GM19193 (cell line): ENCODE data around the gene C1QTNF2.

Experiments used
- POLR2A ChIP-seq: IDR thresholded peaks from 4 replicates; pipeline ENCODE4 v1.6.1; 2011; ENCODE audit not compliant: insufficient read depth, insufficient read length; ENCODE audit errors: extremely low read depth

Gene C1QTNF2

GRCh38 chr5:160380041-160380440, 9.6 kb upstream of the C1QTNF2 start:
- TF ChIP-seq POLR2A: no peak

DNA sequence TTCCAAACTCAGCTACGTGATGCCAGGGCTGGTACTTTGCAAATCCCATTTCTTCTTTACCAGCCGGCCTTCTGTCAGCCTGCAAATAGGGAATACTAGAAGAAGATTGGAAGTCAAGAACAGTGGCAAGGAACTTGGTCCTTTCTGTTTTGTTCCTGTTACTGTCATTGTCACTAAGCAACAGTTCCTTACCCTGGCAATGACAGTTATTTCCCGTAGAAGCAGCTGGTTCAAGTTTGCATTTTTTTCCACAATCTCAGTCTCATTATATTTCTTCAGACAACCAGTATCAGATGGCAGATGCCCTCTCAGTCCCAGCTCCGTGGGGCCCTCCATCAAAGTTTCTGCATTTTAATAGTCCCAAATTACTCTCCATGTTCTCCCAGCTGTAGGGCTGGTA, 9.1 kb upstream of the C1QTNF2 start:
- TF ChIP-seq POLR2A: no peak

DNA sequence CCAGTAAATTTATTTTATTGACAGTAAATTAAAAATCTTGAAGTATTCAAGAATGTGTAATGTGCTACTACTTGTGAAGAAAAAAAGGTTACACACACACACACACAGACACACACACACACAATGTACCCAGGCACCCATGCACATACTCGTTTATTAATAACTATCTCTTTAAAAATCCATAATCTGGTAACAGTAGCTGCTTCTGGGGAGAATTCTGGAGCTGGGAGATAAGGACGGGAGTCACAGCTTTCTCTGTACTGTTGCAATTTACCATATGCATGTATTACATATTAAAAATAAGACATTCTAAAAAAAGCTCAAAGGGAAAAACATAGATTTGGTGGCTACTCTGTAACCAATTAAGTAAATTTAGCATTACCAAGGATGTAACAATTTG, 7.9 kb upstream of the C1QTNF2 start:
- no peak for TF ChIP-seq POLR2A

DNA sequence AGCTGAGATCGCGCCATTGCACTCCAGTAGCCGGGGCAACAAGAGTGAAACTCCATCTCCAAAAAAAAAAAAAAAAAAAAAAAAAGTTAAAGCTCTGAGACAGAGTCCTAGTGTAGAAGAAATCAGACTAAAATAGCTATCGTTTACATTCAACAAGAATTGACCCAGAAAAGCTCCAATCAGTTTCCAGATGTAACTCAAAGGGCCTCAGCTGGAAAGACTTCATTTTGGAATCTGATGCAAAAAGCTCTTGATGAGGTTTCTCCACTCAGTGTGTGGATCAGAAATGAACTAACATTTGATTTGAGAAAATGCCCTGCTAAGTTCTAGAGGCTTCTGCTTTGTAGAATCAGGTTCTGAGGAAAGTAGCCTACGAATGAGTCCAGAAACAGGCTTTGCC, 7.2 kb upstream of the C1QTNF2 start:
- no peak for TF ChIP-seq POLR2A

DNA sequence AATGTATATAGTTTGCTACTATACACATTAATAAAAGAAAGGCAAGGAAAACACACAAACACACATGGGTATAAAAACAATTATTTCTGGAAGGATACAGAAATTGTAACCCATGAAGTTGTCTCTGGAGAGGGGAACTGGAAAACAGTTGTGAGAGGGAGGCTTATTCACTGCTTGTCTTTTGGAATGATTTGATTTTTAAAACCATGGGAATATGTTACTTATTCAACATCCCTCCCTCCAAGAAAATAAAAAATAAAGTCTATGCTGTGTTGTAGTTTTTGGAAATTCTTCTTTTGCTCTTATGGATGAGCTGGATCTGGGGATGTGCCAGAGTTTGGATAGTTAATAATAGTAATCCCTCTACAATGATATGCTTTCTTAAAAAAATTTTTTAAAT, 6.0 kb upstream of the C1QTNF2 start:
- no peak for TF ChIP-seq POLR2A

GRCh38 chr5:160375701-160376100, 5.3 kb upstream of the C1QTNF2 start:
- TF ChIP-seq POLR2A: no peak

GRCh38 chr5:160375166-160375565, 4.7 kb upstream of the C1QTNF2 start:
- TF ChIP-seq POLR2A: no peak

- TF ChIP-seq POLR2A: no peak
These were observed 868 bp upstream of the C1QTNF2 start for GRCh38 chr5:160371294-160371693.

GRCh38 chr5:160370713-160371034, 248 bp upstream of the C1QTNF2 start:
- TF ChIP-seq POLR2A: no peak

DNA sequence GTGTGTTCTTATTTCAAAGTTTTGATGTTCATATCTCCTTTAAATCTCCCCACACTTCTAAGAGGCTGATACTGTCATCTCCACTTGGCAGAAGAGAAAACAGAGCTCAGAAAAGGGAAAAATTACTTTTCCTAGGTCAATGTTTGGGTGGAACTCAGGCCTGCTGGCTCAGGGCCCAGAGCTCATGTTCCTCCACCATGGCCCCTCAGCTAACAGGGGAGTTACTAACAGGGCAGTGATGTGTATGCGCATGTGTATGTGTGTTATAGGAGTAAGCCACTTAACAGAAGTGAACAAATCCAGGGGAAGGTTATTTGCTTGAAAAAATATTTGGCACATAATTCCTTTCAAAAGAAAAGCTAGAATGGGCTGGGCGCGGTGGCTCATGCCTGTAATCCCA, 2.5 kb downstream of the C1QTNF2 start:
- no peak for TF ChIP-seq POLR2A

DNA sequence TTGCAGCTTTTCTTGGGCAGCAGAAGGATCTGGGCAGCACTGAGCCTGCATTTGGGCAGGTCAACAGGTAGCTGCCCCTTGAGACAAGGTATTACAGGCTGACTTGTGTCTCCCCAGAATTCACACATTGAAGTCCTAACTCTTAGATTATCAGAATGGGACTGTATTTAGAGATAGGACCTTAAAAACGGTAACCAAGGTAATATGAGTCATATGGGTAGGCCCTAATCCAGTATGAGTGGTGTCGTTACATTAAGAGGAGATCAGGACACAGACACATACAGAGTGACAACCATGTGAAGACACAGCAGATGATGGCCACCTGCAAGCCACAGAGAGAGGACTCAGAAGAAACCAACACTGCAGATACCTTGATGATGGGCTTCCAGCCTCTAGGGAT, 3.2 kb downstream of the C1QTNF2 start:
- TF ChIP-seq POLR2A: no peak

DNA sequence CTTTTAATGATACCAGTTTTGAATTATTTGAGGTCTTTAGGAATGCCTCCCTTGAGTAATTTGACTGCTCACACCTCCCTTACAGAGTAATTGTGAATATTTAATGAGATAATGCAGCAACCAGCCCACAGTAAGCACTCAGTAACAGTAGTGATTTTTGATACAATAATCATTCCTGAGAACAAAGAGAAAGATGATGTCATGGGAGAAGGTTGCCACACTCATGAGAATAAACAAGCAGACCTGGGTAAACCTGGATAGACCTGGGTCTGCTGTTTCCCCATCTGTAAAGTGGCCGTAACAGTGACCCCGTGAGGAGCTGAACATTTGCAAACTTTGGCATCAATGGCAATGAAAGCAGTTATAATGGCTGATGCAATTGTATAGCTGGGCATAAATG, 4.2 kb downstream of the C1QTNF2 start:
- TF ChIP-seq POLR2A: no peak

DNA sequence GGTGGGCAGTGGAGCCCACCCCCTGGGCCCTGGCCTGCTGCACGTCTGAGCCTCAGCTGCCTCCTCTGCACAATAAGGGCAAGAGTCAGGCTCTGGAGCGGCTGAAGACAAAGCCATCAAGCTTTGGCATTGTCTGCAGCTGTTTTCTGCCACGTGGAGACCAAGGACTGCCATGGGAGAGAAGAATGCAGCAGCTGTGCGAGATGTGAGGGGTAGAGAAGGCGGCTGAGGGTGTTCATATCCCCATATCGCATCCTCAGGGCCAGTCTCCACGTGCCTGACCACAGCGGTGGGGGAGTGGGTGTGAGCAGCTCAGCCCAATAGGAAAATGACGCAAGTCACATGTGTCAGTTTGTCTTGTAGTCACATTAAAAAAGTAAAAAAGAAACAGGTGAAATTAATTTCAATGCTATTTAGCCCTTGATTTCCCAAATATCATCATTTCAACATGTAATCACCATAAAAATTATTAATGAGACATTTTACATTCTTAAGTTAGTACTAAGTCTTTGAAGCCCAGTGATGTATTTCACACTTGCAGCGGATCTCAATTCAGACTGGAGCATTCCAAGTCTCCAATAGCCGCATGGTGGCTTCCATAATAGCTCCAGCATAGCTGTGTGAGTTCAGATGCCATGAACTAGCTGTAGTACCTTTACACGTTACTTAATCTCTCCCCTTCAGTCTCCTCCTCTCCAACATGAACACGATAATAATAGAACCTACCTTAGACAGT, 6.6 kb downstream of the C1QTNF2 start:
- TF ChIP-seq POLR2A: no peak

DNA sequence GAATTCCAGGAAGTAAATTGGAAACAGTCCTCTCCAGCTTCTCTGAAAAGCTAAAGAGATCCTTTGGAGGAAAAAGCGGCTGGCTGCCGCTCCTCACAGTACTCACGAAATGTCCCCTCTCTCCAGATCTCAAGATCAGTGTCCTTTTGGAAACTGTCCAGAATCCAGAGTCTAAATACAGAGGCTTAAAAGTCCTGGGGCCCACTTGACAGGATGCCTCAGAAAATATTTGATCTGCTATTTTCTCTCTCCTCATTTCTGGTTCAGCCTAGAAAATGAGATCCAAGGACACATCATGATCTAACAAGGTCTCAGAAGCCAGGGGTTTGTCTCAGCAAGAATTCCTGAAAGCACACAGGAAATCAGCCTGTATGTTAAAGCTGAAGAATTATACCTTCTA, 7.2 kb downstream of the C1QTNF2 start:
- TF ChIP-seq POLR2A: no peak

DNA sequence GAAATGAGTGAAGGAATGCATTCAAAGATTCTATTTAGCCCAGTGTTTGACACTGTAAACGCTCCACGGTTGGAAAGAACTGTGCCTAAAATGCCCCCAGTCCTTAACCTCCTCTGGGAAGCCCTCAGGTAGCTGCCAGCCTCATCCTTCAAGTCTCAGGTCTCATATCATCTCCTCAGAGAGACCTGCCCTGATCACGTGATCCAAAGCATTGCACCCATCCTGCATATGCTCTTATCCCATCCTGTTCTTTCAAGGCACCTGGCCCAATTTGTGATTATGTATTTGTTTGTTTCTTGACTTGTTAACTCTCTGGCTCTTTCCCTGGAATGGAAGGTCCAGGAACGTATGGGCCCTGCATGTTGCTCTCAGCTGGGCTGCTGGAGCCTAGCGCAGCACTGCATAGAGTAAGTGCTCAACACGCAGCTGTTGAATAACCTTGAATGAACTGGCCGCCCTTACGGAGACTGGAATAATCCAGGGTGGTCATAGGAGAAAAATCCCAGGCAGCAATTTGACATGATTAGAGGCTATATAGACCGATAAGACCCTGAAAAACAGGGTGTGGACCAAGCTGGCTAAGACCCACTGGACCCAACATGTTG, 8.7 kb downstream of the C1QTNF2 start:
- no peak for TF ChIP-seq POLR2A

DNA sequence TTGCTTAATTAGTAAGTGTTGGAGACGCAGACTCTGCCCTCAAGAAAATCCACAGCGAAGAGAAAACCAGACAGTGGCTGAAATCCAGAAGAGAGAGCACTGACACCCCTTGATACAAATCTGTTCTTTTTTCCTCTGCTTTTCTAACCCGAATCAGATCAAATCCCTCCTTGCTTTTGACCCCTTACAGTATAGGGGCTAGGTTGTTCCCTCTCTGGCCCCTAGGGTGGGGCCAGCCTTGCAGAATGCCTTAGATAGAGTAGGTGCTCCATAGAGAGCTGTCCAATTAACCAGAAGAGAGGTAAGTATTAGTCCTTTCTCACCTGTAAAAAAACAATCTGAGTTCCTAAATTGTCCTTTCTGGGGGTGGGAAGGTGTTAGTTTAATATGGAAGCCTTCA, 10.1 kb downstream of the C1QTNF2 start:
- no peak for TF ChIP-seq POLR2A

GRCh38 chr5:160359816-160360215, 10.6 kb downstream of the C1QTNF2 start:
- TF ChIP-seq POLR2A: no peak
